ENCODE results near the gene HPGD. TPM values are rescaled to one million over a fixed set of nuclear protein-coding genes. Genes with fewer than 3 reads are reported as not detected.

HPGD gene
- total RNA-seq, 1 experiment from 2014 or later, result 1.7 TPM

- H3K36me3 ChIP-seq (ENCODE audit: insufficient read depth, low read length, poor library complexity, severe bottlenecking), result no peaks in the 10 kb centered on the region
- no peak for DNase-seq (ENCODE audit: low spot score)
- no TSS peak for BruUV-seq (replicated peaks)
- H3K9me3 ChIP-seq (ENCODE audit: low read depth, low read length, poor library complexity, severe bottlenecking), result no peaks in the 10 kb centered on the region
- intact Hi-C loops (cut with micrococcal nuclease; ENCODE audit: unreplicated experiment), result no loop called here
- H3K27ac ChIP-seq (ENCODE audit: low read depth, low read length, poor library complexity, severe bottlenecking), result no peak overlapping the region
- POLR2A ChIA-PET (ENCODE audit: low non-redundant PET), result no interaction called here
- H3K4me3 ChIP-seq (ENCODE audit: low read depth, low read length, poor library complexity, severe bottlenecking), result no peak overlapping the region
- peaks cover under 1% of the 10 kb centered on the region for H3K4me1 ChIP-seq (ENCODE audit: insufficient read depth, low read length, poor library complexity, severe bottlenecking)
- TF ChIP-seq EZH2 (IDR thresholded peaks at IDR 0.05; ENCODE audit: borderline replicate concordance, low read depth, low read length, poor library complexity, severe bottlenecking), result no peak
- no peak for TF ChIP-seq CTCF (conservative IDR thresholded peaks at IDR 0.05; ENCODE audit: low read depth, low read length)
- CTCF ChIA-PET, result no interaction called here
- H3K27me3 ChIP-seq (replicated peaks; ENCODE audit: insufficient read depth, low read depth, low read length, poor library complexity), result peaks cover 21% of the 10 kb centered on the region
Observed at GRCh38 chr4:174517502-174518445, 4.5 kb downstream of the HPGD start.

DNA sequence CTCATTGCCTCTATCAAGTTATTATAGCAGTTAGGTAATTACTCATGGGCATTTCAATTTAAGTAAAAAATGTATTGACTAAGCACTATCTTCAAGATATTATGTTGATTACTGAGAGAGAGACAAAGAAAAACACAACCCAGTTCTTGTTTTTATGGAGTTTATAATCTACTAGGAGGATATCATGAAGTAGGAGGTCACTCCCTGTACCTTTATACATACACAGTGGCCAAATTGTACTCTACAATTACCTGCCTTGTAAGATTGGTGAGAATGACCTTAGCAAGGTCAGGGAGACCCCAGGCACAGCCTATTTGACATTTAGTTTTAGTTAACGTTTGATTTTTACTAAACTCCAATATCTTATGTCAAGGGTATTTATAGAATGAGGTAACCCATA, 5.5 kb downstream of the HPGD start:
- H3K4me3 ChIP-seq (ENCODE audit: low read depth, low read length, poor library complexity, severe bottlenecking), result no peak overlapping the region
- TF ChIP-seq EZH2 (IDR thresholded peaks at IDR 0.05; ENCODE audit: borderline replicate concordance, low read depth, low read length, poor library complexity, severe bottlenecking) (no peak), CTCF (conservative IDR thresholded peaks at IDR 0.05; ENCODE audit: low read depth, low read length) (no peak)
- intact Hi-C loops (cut with micrococcal nuclease; ENCODE audit: unreplicated experiment), result no loop called here
- no peak for DNase-seq (ENCODE audit: low spot score)
- peaks cover 13% of the 10 kb centered on the region for H3K27me3 ChIP-seq (replicated peaks; ENCODE audit: insufficient read depth, low read depth, low read length, poor library complexity)
- H3K4me1 ChIP-seq (ENCODE audit: insufficient read depth, low read length, poor library complexity, severe bottlenecking), result no peaks in the 10 kb centered on the region
- no peak overlapping the region for H3K27ac ChIP-seq (ENCODE audit: low read depth, low read length, poor library complexity, severe bottlenecking)
- no peaks in the 10 kb centered on the region for H3K9me3 ChIP-seq (ENCODE audit: low read depth, low read length, poor library complexity, severe bottlenecking)
- H3K36me3 ChIP-seq (ENCODE audit: insufficient read depth, low read length, poor library complexity, severe bottlenecking), result no peaks in the 10 kb centered on the region
- no TSS peak for BruUV-seq (replicated peaks)
- POLR2A ChIA-PET (ENCODE audit: low non-redundant PET), result no interaction called here
- CTCF ChIA-PET, result no interaction called here

- BruUV-seq (replicated peaks), result no TSS peak
- Histone ChIP-seq H3K27me3 (replicated peaks; ENCODE audit: insufficient read depth, low read depth, low read length, poor library complexity) (peaks cover 8% of the 10 kb centered on the region), H3K9me3 (ENCODE audit: low read depth, low read length, poor library complexity, severe bottlenecking) (no peaks in the 10 kb centered on the region), H3K4me1 (ENCODE audit: insufficient read depth, low read length, poor library complexity, severe bottlenecking) (no peaks in the 10 kb centered on the region), H3K4me3 (ENCODE audit: low read depth, low read length, poor library complexity, severe bottlenecking) (no peak overlapping the region), H3K36me3 (ENCODE audit: insufficient read depth, low read length, poor library complexity, severe bottlenecking) (no peaks in the 10 kb centered on the region), H3K27ac (ENCODE audit: low read depth, low read length, poor library complexity, severe bottlenecking) (no peak overlapping the region)
- intact Hi-C loops (cut with micrococcal nuclease; ENCODE audit: unreplicated experiment), result no loop called here
- CTCF ChIA-PET, result no interaction called here
- POLR2A ChIA-PET (ENCODE audit: low non-redundant PET), result no interaction called here
- DNase-seq (ENCODE audit: low spot score), result no peak
- no peak for TF ChIP-seq CTCF (conservative IDR thresholded peaks at IDR 0.05; ENCODE audit: low read depth, low read length)
- no peak for TF ChIP-seq EZH2 (IDR thresholded peaks at IDR 0.05; ENCODE audit: borderline replicate concordance, low read depth, low read length, poor library complexity, severe bottlenecking)
Observed at GRCh38 chr4:174516345-174516744, 5.9 kb downstream of the HPGD start.
